PFSK-1 (cell line): ENCODE data around the gene SLC24A3.

Experiments
- POLR2AphosphoS5 ChIP-seq: IDR thresholded peaks from 2 replicates; pipeline ENCODE4 v1.6.1; 2012; ENCODE audit warnings: low read depth, mild to moderate bottlenecking, control low read depth, low read length, moderate library complexity
- TF ChIP-seq, protein P1 (sequence below), 2 experiments: IDR thresholded peaks; 2 replicates each; pipeline versions ENCODE4 v1.6.1 to v1.8.0; 2011 to 2012; ENCODE audit warnings: low read depth in 2 of 2, low read length in 2 of 2, control low read depth in 1 of 2, inconsistent platforms in 1 of 2, mild to moderate bottlenecking in 1 of 2, moderate library complexity in 1 of 2; ENCODE audit not compliant: insufficient read depth in 1 of 2

DNA sequence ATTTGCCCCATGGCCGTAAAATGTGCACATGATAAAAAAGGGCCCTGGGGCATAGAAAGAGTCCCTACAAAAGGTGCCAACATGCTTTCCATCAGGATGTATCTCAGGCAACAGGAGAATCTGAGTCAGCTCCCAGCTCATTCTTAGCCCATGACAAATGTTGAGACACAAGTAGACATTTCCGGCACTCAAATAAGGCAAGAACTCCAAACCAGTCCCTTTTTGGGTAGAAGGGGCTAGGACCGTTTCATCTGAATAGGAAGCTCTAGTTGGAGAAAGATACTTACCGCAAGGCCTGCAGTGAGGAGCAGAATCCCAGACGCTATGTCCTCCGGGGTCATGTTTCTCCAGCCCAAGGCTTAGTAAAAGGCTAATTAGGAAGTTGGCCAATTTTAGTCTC is 284.6 kb downstream of the SLC24A3 start:
- TF ChIP-seq, protein P1, sequence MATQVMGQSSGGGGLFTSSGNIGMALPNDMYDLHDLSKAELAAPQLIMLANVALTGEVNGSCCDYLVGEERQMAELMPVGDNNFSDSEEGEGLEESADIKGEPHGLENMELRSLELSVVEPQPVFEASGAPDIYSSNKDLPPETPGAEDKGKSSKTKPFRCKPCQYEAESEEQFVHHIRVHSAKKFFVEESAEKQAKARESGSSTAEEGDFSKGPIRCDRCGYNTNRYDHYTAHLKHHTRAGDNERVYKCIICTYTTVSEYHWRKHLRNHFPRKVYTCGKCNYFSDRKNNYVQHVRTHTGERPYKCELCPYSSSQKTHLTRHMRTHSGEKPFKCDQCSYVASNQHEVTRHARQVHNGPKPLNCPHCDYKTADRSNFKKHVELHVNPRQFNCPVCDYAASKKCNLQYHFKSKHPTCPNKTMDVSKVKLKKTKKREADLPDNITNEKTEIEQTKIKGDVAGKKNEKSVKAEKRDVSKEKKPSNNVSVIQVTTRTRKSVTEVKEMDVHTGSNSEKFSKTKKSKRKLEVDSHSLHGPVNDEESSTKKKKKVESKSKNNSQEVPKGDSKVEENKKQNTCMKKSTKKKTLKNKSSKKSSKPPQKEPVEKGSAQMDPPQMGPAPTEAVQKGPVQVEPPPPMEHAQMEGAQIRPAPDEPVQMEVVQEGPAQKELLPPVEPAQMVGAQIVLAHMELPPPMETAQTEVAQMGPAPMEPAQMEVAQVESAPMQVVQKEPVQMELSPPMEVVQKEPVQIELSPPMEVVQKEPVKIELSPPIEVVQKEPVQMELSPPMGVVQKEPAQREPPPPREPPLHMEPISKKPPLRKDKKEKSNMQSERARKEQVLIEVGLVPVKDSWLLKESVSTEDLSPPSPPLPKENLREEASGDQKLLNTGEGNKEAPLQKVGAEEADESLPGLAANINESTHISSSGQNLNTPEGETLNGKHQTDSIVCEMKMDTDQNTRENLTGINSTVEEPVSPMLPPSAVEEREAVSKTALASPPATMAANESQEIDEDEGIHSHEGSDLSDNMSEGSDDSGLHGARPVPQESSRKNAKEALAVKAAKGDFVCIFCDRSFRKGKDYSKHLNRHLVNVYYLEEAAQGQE (IDR thresholded peaks at IDR 0.05; ENCODE audit: insufficient read depth in 1 of 2, low read depth in 2 of 2, low read length in 2 of 2): no peak
- TF ChIP-seq POLR2AphosphoS5: no peak
